Measurements from ENCODE around the gene TRAF6.

The TRAF6 gene

DNA sequence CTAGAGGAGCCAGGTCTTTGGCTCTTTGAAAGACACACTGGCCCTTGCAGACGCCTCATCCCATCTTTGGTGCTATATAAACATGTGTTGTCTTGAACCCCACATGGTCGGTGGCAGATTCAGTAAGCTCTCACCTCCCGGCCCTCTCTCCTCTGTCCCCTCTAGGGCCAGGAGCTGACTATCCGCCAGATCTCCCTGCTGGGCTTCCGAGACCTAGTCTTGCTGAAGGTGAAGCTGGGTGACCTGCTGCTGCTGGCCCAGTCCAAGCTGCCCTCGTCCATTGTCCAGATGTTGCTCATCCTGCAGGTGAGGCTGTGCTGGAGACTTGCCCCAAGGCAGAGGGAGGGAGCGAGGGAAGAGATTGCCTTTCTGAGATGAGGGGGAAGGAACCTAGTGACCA lies 63.9 kb downstream of the TRAF6 start:
- peaks cover 14 to 92% of the 10 kb centered on the region in 2 donors for H3K36me3 ChIP-seq (replicated peaks in 1 of 2; ENCODE audit: control insufficient read depth in 2 of 2, insufficient read depth in 2 of 2, low read length in 2 of 2)
- no peak overlapping the region for H2AFZ ChIP-seq (ENCODE audit: low read length)
- no peaks in the 10 kb centered on the region for H3K79me1 ChIP-seq (ENCODE audit: low read depth, low read length)
- H3K4me1 ChIP-seq (ENCODE audit: control insufficient read depth in 2 of 2, insufficient read depth in 1 of 2, low read depth in 1 of 2, low read length in 2 of 2) = peaks cover 0 to 27% of the 10 kb centered on the region in 2 donors
- peak overlapping the region; percentile 99 for H2BK12ac ChIP-seq (ENCODE audit: low read length)
- no peak overlapping the region for H3K23ac ChIP-seq (ENCODE audit: low read depth, low read length, poor library complexity)
- H3K27ac ChIP-seq (replicated peaks; ENCODE audit: low read length) = no peak overlapping the region
- H3K9ac ChIP-seq (ENCODE audit: low read depth, low read length, poor library complexity) = no peak overlapping the region
- WGBS, 2 donors (ENCODE audit: extremely low coverage in 2 of 2, insufficient read length in 2 of 2, insufficient replicate concordance in 1 of 2) = no CpG with 5 or more reads among the region's 7 CpGs
- no peak overlapping the region for H2BK15ac ChIP-seq (ENCODE audit: low read length)
- no peak overlapping the region for H3K4me3 ChIP-seq (ENCODE audit: low read length in 2 of 2)
- peak overlapping the region; percentile 30 for H2BK120ac ChIP-seq (ENCODE audit: low read depth, low read length)
- DNase-seq (ENCODE audit: low spot score) = no peak
- peak overlapping the region; percentile 49 for H2BK5ac ChIP-seq (ENCODE audit: low read length)
- H3K14ac ChIP-seq (ENCODE audit: low read length) = no peak overlapping the region
- no peak overlapping the region for H4K8ac ChIP-seq (ENCODE audit: low read depth, low read length)
- no peak overlapping the region for H3K4me2 ChIP-seq (ENCODE audit: insufficient read depth, low read length, poor library complexity, severe bottlenecking)
- no peak overlapping the region for H4K91ac ChIP-seq (ENCODE audit: low read depth, low read length, poor library complexity)
- no peaks in the 10 kb centered on the region for H3K27me3 ChIP-seq (ENCODE audit: control insufficient read depth in 3 of 3, insufficient read depth in 3 of 3, low read depth in 1 of 3, low read length in 3 of 3)
- peak overlapping the region; percentile 27 for H2AK5ac ChIP-seq (ENCODE audit: low read depth, low read length)
- peaks cover 2 to 9% of the 10 kb centered on the region in 2 donors for H3K9me3 ChIP-seq (replicated peaks in 1 of 2; ENCODE audit: control insufficient read depth in 2 of 2, insufficient read depth in 1 of 2, low read depth in 1 of 2, low read length in 2 of 2)
- H3K18ac ChIP-seq (ENCODE audit: low read length) = peak overlapping the region; percentile 73
- H3K4ac ChIP-seq (ENCODE audit: low read length) = peak overlapping the region; percentile 13

- Histone ChIP-seq H2BK120ac (ENCODE audit: low read depth, low read length) (no peak overlapping the region), H3K4me1 (ENCODE audit: control insufficient read depth in 2 of 2, insufficient read depth in 1 of 2, low read depth in 1 of 2, low read length in 2 of 2) (peaks cover 0 to 24% of the 10 kb centered on the region in 2 donors), H3K9me3 (replicated peaks in 1 of 2; ENCODE audit: control insufficient read depth in 2 of 2, insufficient read depth in 1 of 2, low read depth in 1 of 2, low read length in 2 of 2) (peaks cover 2 to 19% of the 10 kb centered on the region in 2 donors), H2BK15ac (ENCODE audit: low read length) (no peak overlapping the region), H3K4me2 (ENCODE audit: insufficient read depth, low read length, poor library complexity, severe bottlenecking) (no peak overlapping the region), H4K91ac (ENCODE audit: low read depth, low read length, poor library complexity) (no peak overlapping the region), H3K4me3 (ENCODE audit: low read length in 2 of 2) (no peak overlapping the region), H3K27me3 (ENCODE audit: control insufficient read depth in 3 of 3, insufficient read depth in 3 of 3, low read depth in 1 of 3, low read length in 3 of 3) (no peaks in the 10 kb centered on the region), H3K14ac (ENCODE audit: low read length) (no peak overlapping the region), H2AK5ac (ENCODE audit: low read depth, low read length) (no peak overlapping the region), H4K8ac (ENCODE audit: low read depth, low read length) (no peak overlapping the region), H3K36me3 (replicated peaks in 1 of 2; ENCODE audit: control insufficient read depth in 2 of 2, insufficient read depth in 2 of 2, low read length in 2 of 2) (peaks cover 15 to 92% of the 10 kb centered on the region in 2 donors), H3K79me1 (ENCODE audit: low read depth, low read length) (no peaks in the 10 kb centered on the region), H3K27ac (replicated peaks; ENCODE audit: low read length) (no peak overlapping the region), H3K4ac (ENCODE audit: low read length) (no peak overlapping the region), H2AFZ (ENCODE audit: low read length) (no peak overlapping the region), H3K9ac (ENCODE audit: low read depth, low read length, poor library complexity) (no peak overlapping the region), H2BK12ac (ENCODE audit: low read length) (no peak overlapping the region), H3K18ac (ENCODE audit: low read length) (no peak overlapping the region), H3K23ac (ENCODE audit: low read depth, low read length, poor library complexity) (no peak overlapping the region), H2BK5ac (ENCODE audit: low read length) (no peak overlapping the region)
- WGBS, 2 donors (ENCODE audit: extremely low coverage in 2 of 2, insufficient read length in 2 of 2, insufficient replicate concordance in 1 of 2) = no CpG with 5 or more reads among the region's 2 CpGs
- no peak for DNase-seq (ENCODE audit: low spot score)
Observed at GRCh38 chr11:36443661-36444060, 66.4 kb downstream of the TRAF6 start.

- no peak for DNase-seq (ENCODE audit: low spot score)
- H3K4me1 ChIP-seq (ENCODE audit: control insufficient read depth in 2 of 2, insufficient read depth in 1 of 2, low read depth in 1 of 2, low read length in 2 of 2) = peaks cover 0 to 9% of the 10 kb centered on the region in 2 donors
- no peak overlapping the region for H4K8ac ChIP-seq (ENCODE audit: low read depth, low read length)
- no peak overlapping the region for H2BK120ac ChIP-seq (ENCODE audit: low read depth, low read length)
- H3K36me3 ChIP-seq (replicated peaks in 1 of 2; ENCODE audit: control insufficient read depth in 2 of 2, insufficient read depth in 2 of 2, low read length in 2 of 2) = peaks cover 15 to 92% of the 10 kb centered on the region in 2 donors
- H2AFZ ChIP-seq (ENCODE audit: low read length) = no peak overlapping the region
- no peak overlapping the region for H3K27ac ChIP-seq (replicated peaks; ENCODE audit: low read length)
- WGBS, 2 donors (ENCODE audit: extremely low coverage in 2 of 2, insufficient read length in 2 of 2, insufficient replicate concordance in 1 of 2) = no CpG with 5 or more reads among the region's 2 CpGs
- no peaks in the 10 kb centered on the region for H3K79me1 ChIP-seq (ENCODE audit: low read depth, low read length)
- no peak overlapping the region for H3K23ac ChIP-seq (ENCODE audit: low read depth, low read length, poor library complexity)
- H3K18ac ChIP-seq (ENCODE audit: low read length) = no peak overlapping the region
- no peak overlapping the region for H2AK5ac ChIP-seq (ENCODE audit: low read depth, low read length)
- H3K14ac ChIP-seq (ENCODE audit: low read length) = no peak overlapping the region
- H3K4me3 ChIP-seq (ENCODE audit: low read length in 2 of 2) = no peak overlapping the region
- no peak overlapping the region for H3K4ac ChIP-seq (ENCODE audit: low read length)
- no peak overlapping the region for H2BK5ac ChIP-seq (ENCODE audit: low read length)
- no peak overlapping the region for H3K4me2 ChIP-seq (ENCODE audit: insufficient read depth, low read length, poor library complexity, severe bottlenecking)
- H4K91ac ChIP-seq (ENCODE audit: low read depth, low read length, poor library complexity) = no peak overlapping the region
- no peak overlapping the region for H2BK12ac ChIP-seq (ENCODE audit: low read length)
- no peak overlapping the region for H2BK15ac ChIP-seq (ENCODE audit: low read length)
- H3K27me3 ChIP-seq (ENCODE audit: control insufficient read depth in 3 of 3, insufficient read depth in 3 of 3, low read depth in 1 of 3, low read length in 3 of 3) = no peaks in the 10 kb centered on the region
- no peak overlapping the region for H3K9ac ChIP-seq (ENCODE audit: low read depth, low read length, poor library complexity)
- peaks cover 2 to 19% of the 10 kb centered on the region in 2 donors for H3K9me3 ChIP-seq (replicated peaks in 1 of 2; ENCODE audit: control insufficient read depth in 2 of 2, insufficient read depth in 1 of 2, low read depth in 1 of 2, low read length in 2 of 2)
Observed at GRCh38 chr11:36441610-36442208, 68.4 kb downstream of the TRAF6 start.

DNA sequence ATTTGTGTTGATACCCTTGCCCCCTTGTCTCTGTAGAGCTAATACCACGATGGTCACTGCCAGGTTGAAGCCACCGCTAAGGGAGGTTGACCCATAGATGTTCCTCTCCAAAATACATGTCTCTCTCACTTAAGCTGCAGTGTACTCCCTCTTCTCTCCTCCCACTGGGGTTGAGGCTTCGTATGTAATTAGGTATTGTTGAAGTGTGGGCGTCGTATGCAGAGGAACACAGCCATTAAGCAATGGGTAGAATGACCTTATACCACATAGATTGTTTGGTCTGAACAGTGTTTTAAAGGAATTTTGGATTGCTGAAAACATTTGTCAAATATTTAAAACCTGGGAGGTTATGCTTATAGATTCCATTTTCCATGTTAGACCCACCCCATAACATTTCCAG lies 71.9 kb downstream of the TRAF6 start:
- Histone ChIP-seq H3K27me3 (ENCODE audit: control insufficient read depth in 3 of 3, insufficient read depth in 3 of 3, low read depth in 1 of 3, low read length in 3 of 3) (no peaks in the 10 kb centered on the region), H3K14ac (ENCODE audit: low read length) (no peak overlapping the region), H3K4ac (ENCODE audit: low read length) (no peak overlapping the region), H2AFZ (ENCODE audit: low read length) (no peak overlapping the region), H3K23ac (ENCODE audit: low read depth, low read length, poor library complexity) (no peak overlapping the region), H3K4me1 (ENCODE audit: control insufficient read depth in 2 of 2, insufficient read depth in 1 of 2, low read depth in 1 of 2, low read length in 2 of 2) (no peaks in the 10 kb centered on the region), H2BK120ac (ENCODE audit: low read depth, low read length) (no peak overlapping the region), H2BK15ac (ENCODE audit: low read length) (no peak overlapping the region), H2AK5ac (ENCODE audit: low read depth, low read length) (no peak overlapping the region), H3K4me3 (ENCODE audit: low read length in 2 of 2) (no peak overlapping the region), H4K8ac (ENCODE audit: low read depth, low read length) (no peak overlapping the region), H3K79me1 (ENCODE audit: low read depth, low read length) (no peaks in the 10 kb centered on the region), H3K9ac (ENCODE audit: low read depth, low read length, poor library complexity) (no peak overlapping the region), H3K27ac (replicated peaks; ENCODE audit: low read length) (no peak overlapping the region), H3K36me3 (replicated peaks in 1 of 2; ENCODE audit: control insufficient read depth in 2 of 2, insufficient read depth in 2 of 2, low read length in 2 of 2) (peaks cover 15 to 97% of the 10 kb centered on the region in 2 donors), H2BK5ac (ENCODE audit: low read length) (no peak overlapping the region), H3K9me3 (replicated peaks in 1 of 2; ENCODE audit: control insufficient read depth in 2 of 2, insufficient read depth in 1 of 2, low read depth in 1 of 2, low read length in 2 of 2) (peaks cover 2 to 19% of the 10 kb centered on the region in 2 donors), H4K91ac (ENCODE audit: low read depth, low read length, poor library complexity) (no peak overlapping the region), H2BK12ac (ENCODE audit: low read length) (no peak overlapping the region), H3K18ac (ENCODE audit: low read length) (no peak overlapping the region), H3K4me2 (ENCODE audit: insufficient read depth, low read length, poor library complexity, severe bottlenecking) (no peak overlapping the region)
- no peak for DNase-seq (ENCODE audit: low spot score)
- WGBS, 2 donors (ENCODE audit: extremely low coverage in 2 of 2, insufficient read length in 2 of 2, insufficient replicate concordance in 1 of 2) = no CpG with 5 or more reads among the region's 5 CpGs

Data from neuronal stem cell (in vitro differentiated cells).